Measurements from ENCODE around the gene ARHGEF19.

Gene ARHGEF19

DNA sequence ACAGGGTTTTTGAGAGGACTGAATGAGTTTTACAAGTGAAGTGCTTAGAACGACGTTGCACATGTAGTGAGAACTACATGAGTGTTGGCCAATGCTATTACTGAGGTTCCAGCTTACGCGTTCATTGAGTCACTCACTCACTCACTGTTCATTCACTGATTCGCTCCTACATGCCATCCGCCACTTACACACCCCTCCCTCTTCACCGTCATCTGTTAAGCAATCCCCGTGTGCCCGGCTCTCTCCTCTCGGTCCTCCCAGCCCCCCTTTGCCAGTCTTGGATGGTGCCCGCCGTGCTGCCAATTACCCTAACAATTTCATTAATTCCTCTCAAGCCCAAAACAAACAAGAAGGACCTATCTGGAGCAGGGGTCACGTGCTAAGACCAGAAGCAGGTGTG lies 29.3 kb downstream of the ARHGEF19 start:
- Histone ChIP-seq H3K4me2 (ENCODE audit: low read depth, low read length, poor library complexity, severe bottlenecking) (no peak overlapping the region), H2AFZ (ENCODE audit: low read length) (no peak overlapping the region), H3K79me2 (ENCODE audit: insufficient read depth, low read length) (no peaks in the 10 kb centered on the region), H3F3A (ENCODE audit: low read depth) (no peaks in the 10 kb centered on the region), H3K4me1 (ENCODE audit: insufficient read depth, low read length, poor library complexity, severe bottlenecking) (no peaks in the 10 kb centered on the region), H3K9me2 (replicated peaks; ENCODE audit: low read depth, low read length) (no peaks in the 10 kb centered on the region), H4K20me1 (ENCODE audit: insufficient read depth, low read length, poor library complexity, severe bottlenecking) (no peaks in the 10 kb centered on the region), H3K36me3 (ENCODE audit: insufficient read depth, low read length) (no peaks in the 10 kb centered on the region), H3K27me3 (ENCODE audit: insufficient read depth, low read length, poor library complexity, severe bottlenecking) (no peaks in the 10 kb centered on the region), H3K4me3 (ENCODE audit: low read length, poor library complexity, severe bottlenecking) (no peak overlapping the region), H3K9ac (ENCODE audit: low read depth, low read length, poor library complexity, severe bottlenecking) (no peak overlapping the region), H3K9me3 (ENCODE audit: insufficient read depth, low read depth, low read length) (no peaks in the 10 kb centered on the region)
- TF ChIP-seq, protein P1, sequence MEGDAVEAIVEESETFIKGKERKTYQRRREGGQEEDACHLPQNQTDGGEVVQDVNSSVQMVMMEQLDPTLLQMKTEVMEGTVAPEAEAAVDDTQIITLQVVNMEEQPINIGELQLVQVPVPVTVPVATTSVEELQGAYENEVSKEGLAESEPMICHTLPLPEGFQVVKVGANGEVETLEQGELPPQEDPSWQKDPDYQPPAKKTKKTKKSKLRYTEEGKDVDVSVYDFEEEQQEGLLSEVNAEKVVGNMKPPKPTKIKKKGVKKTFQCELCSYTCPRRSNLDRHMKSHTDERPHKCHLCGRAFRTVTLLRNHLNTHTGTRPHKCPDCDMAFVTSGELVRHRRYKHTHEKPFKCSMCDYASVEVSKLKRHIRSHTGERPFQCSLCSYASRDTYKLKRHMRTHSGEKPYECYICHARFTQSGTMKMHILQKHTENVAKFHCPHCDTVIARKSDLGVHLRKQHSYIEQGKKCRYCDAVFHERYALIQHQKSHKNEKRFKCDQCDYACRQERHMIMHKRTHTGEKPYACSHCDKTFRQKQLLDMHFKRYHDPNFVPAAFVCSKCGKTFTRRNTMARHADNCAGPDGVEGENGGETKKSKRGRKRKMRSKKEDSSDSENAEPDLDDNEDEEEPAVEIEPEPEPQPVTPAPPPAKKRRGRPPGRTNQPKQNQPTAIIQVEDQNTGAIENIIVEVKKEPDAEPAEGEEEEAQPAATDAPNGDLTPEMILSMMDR (conservative IDR thresholded peaks at IDR 0.05; ENCODE audit: low read length), result no peak
- no peak for TF ChIP-seq EZH2phosphoT487 (IDR thresholded peaks at IDR 0.05; ENCODE audit: borderline replicate concordance)

DNA sequence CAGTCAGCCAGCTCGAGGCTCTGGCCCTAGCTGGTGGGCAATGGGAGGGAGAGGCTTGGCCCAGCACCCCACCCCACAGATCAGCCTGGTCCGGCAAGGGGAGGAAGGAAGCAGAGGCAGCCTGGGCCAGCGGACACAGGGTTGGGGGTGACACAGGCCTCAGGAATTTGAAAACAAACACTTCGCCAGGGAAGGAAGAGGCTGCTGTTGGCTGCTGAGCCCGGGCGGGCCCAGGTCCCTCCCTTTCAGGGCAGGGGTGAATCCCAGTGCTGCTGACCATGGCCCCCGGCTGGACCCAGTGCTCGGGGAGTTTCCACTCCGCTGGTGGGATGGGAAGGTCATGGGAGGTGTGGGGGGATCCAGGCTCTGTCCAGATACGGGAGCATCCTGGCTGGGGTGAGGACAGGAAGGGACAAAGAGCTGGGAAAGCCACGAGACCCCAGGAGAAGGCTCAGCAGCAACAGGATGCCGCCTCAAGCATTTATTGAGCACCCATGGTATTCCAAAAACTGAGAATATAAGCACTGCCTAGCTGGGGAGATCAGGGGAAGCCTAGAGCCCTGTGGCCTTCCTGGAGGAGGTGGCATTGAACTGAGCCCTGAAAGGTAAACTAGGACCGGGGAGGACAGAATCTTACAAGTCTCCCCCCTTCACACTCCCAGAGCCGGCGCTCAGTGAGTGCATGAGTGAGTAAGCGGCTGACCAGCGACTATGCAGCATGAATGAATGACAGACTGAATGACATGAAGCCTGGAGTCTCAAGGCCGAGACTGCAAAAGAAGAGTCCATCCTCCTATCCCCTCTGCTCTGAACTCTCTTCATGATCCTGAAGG lies 30.3 kb downstream of the ARHGEF19 start:
- Histone ChIP-seq H3K79me2 (ENCODE audit: insufficient read depth, low read length) (no peaks in the 10 kb centered on the region), H3F3A (ENCODE audit: low read depth) (no peaks in the 10 kb centered on the region), H3K27me3 (ENCODE audit: insufficient read depth, low read length, poor library complexity, severe bottlenecking) (no peaks in the 10 kb centered on the region), H2AFZ (ENCODE audit: low read length) (no peak overlapping the region), H3K4me3 (ENCODE audit: low read length, poor library complexity, severe bottlenecking) (no peak overlapping the region), H3K36me3 (ENCODE audit: insufficient read depth, low read length) (no peaks in the 10 kb centered on the region), H3K4me2 (ENCODE audit: low read depth, low read length, poor library complexity, severe bottlenecking) (no peak overlapping the region), H4K20me1 (ENCODE audit: insufficient read depth, low read length, poor library complexity, severe bottlenecking) (no peaks in the 10 kb centered on the region), H3K9me2 (replicated peaks; ENCODE audit: low read depth, low read length) (no peaks in the 10 kb centered on the region), H3K9ac (ENCODE audit: low read depth, low read length, poor library complexity, severe bottlenecking) (no peak overlapping the region), H3K4me1 (ENCODE audit: insufficient read depth, low read length, poor library complexity, severe bottlenecking) (no peaks in the 10 kb centered on the region), H3K9me3 (ENCODE audit: insufficient read depth, low read depth, low read length) (no peaks in the 10 kb centered on the region)
- no peak for TF ChIP-seq EZH2phosphoT487 (IDR thresholded peaks at IDR 0.05; ENCODE audit: borderline replicate concordance)

DNA sequence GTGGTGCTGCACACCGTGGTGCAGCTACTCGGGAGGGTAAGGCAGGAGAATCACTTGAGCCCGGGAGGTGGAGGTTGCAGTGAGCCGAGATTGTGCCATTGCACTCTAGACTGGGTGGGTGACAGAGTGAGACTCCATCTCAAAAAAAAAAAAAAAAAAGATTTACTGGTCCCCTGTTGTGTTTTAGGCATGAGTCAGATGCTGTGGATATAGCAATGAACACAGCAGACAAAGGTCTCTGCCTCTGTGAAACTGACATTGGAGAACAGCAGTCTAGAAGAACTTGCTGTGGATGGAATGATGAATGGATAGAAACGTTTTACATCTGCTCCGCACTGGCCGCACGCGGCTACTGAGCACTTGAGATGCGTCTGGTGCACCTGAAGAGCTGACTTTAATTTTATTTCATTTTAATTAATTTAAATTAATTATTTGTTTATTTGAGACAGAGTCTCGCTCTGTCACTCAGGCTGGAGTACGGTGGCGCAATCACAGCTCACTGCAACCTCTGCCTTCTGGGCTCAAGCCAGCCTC lies 32.1 kb downstream of the ARHGEF19 start:
- no peak overlapping the region for H3K9ac ChIP-seq (ENCODE audit: low read depth, low read length, poor library complexity, severe bottlenecking)
- no peaks in the 10 kb centered on the region for H3K27me3 ChIP-seq (ENCODE audit: insufficient read depth, low read length, poor library complexity, severe bottlenecking)
- no peaks in the 10 kb centered on the region for H3F3A ChIP-seq (ENCODE audit: low read depth)
- no peak overlapping the region for H3K4me2 ChIP-seq (ENCODE audit: low read depth, low read length, poor library complexity, severe bottlenecking)
- no peaks in the 10 kb centered on the region for H4K20me1 ChIP-seq (ENCODE audit: insufficient read depth, low read length, poor library complexity, severe bottlenecking)
- no peaks in the 10 kb centered on the region for H3K79me2 ChIP-seq (ENCODE audit: insufficient read depth, low read length)
- no peak overlapping the region for H2AFZ ChIP-seq (ENCODE audit: low read length)
- H3K9me3 ChIP-seq (ENCODE audit: insufficient read depth, low read depth, low read length), result no peaks in the 10 kb centered on the region
- TF ChIP-seq EZH2phosphoT487 (IDR thresholded peaks at IDR 0.05; ENCODE audit: borderline replicate concordance), result no peak
- TF ChIP-seq, protein P1 (conservative IDR thresholded peaks at IDR 0.05; ENCODE audit: low read length), result no peak
- H3K36me3 ChIP-seq (ENCODE audit: insufficient read depth, low read length), result no peaks in the 10 kb centered on the region
- H3K9me2 ChIP-seq (replicated peaks; ENCODE audit: low read depth, low read length), result no peaks in the 10 kb centered on the region
- no peak overlapping the region for H3K4me3 ChIP-seq (ENCODE audit: low read length, poor library complexity, severe bottlenecking)
- H3K4me1 ChIP-seq (ENCODE audit: insufficient read depth, low read length, poor library complexity, severe bottlenecking), result no peaks in the 10 kb centered on the region
